H9 (cell line): ENCODE results near the gene TMEM250. TPM values are rescaled to one million over a fixed set of nuclear protein-coding genes. Genes with fewer than 3 reads are reported as not detected.
A peak's percentile ranks its signal among the peaks of the same experiment; 100 is the strongest.
"Not testable (repeated sequence)": the region's sequence is repeated elsewhere in the genome, so short reads cannot be mapped to it uniquely, and the experiment has no call there.

Experiments
- DNase-seq: peaks from one replicate; pipeline ENCODE4 v3.0.0-alpha.2; 2017
- H2AFZ ChIP-seq: one replicate; pipeline ENCODE4 v1.6.1; 2013; ENCODE audit warnings: mild to moderate bottlenecking, low read length, control low read depth, moderate library complexity
- H2AK5ac ChIP-seq: 2 replicates; pipeline ENCODE4 v1.6.1; 2013; ENCODE audit warnings: low read length, control low read depth, mixed read lengths; ENCODE audit not compliant: insufficient read length
- H2BK120ac ChIP-seq: one replicate; pipeline ENCODE4 v1.6.1; 2013; ENCODE audit warnings: low read depth, mild to moderate bottlenecking, low read length, control low read depth, inconsistent platforms; ENCODE audit not compliant: poor library complexity, severe bottlenecking
- H2BK12ac ChIP-seq: 2 replicates; pipeline ENCODE4 v1.6.1; 2013; ENCODE audit warnings: low read length, control low read depth, mixed read lengths, low read depth; ENCODE audit not compliant: insufficient read length
- H2BK15ac ChIP-seq: 2 replicates; pipeline ENCODE4 v1.6.1; 2013; ENCODE audit warnings: low read depth, low read length, control low read depth
- H2BK20ac ChIP-seq: one replicate; pipeline ENCODE4 v1.6.1; 2013; ENCODE audit warnings: low read depth, mild to moderate bottlenecking, low read length, control low read depth, inconsistent platforms; ENCODE audit not compliant: poor library complexity, severe bottlenecking
- H2BK5ac ChIP-seq: 2 replicates; pipeline ENCODE4 v1.6.1; 2013; ENCODE audit warnings: low read length, control low read depth, mixed read lengths; ENCODE audit not compliant: insufficient read length
- H3K14ac ChIP-seq: 2 replicates; pipeline ENCODE4 v1.6.1; 2013; ENCODE audit warnings: low read length, control low read depth; ENCODE audit not compliant: insufficient read depth
- H3K18ac ChIP-seq: 2 replicates; pipeline ENCODE4 v1.6.1; 2013; ENCODE audit warnings: low read depth, mild to moderate bottlenecking, mixed read lengths, low read length, control low read depth; ENCODE audit not compliant: insufficient read length
- H3K23ac ChIP-seq: 2 replicates; pipeline ENCODE4 v1.6.1; 2013; ENCODE audit warnings: low read length, control low read depth, mixed read lengths, low read depth; ENCODE audit not compliant: insufficient read length
- H3K23me2 ChIP-seq: 2 replicates; pipeline ENCODE4 v1.6.1; 2013; ENCODE audit warnings: low read depth, mild to moderate bottlenecking, mixed read lengths, low read length, control low read depth; ENCODE audit not compliant: insufficient read length, poor library complexity, severe bottlenecking
- H3K27ac ChIP-seq: 2 replicates; pipeline ENCODE4 v1.5.1; 2013; ENCODE audit warnings: low read length, control low read depth, mixed read lengths, low read depth; ENCODE audit not compliant: insufficient read length
- H3K27me3 ChIP-seq: 2 replicates; pipeline ENCODE4 v1.6.1; 2013; ENCODE audit warnings: low read length, control low read depth, inconsistent platforms; ENCODE audit not compliant: insufficient read depth
- H3K4ac ChIP-seq: 2 replicates; pipeline ENCODE4 v1.6.1; 2013; ENCODE audit warnings: low read depth, mild to moderate bottlenecking, control low read depth, inconsistent platforms, low read length, moderate library complexity
- H3K4me1 ChIP-seq: 2 replicates; pipeline ENCODE4 v1.6.1; 2013; ENCODE audit warnings: low read length, control low read depth, inconsistent platforms; ENCODE audit not compliant: insufficient read depth
- H3K4me2 ChIP-seq: 2 replicates; pipeline ENCODE4 v1.6.1; 2013; ENCODE audit warnings: low read length, control low read depth, mixed read lengths; ENCODE audit not compliant: insufficient read length, insufficient read depth
- H3K56ac ChIP-seq: 2 replicates; pipeline ENCODE4 v1.6.1; 2013; ENCODE audit warnings: low read depth, mild to moderate bottlenecking, mixed read lengths, low read length, control low read depth; ENCODE audit not compliant: insufficient read length
- H3K79me1 ChIP-seq: 2 replicates; pipeline ENCODE4 v1.6.1; 2013; ENCODE audit warnings: low read depth, mild to moderate bottlenecking, moderate library complexity, low read length, control low read depth, inconsistent platforms; ENCODE audit not compliant: insufficient read depth, poor library complexity, severe bottlenecking
- H3K79me2 ChIP-seq: 2 replicates; pipeline ENCODE4 v1.6.1; 2013; ENCODE audit warnings: low read length, control low read depth, inconsistent platforms; ENCODE audit not compliant: insufficient read depth
- H3K9ac ChIP-seq: 2 replicates; pipeline ENCODE4 v1.6.1; 2013; ENCODE audit warnings: low read length, control low read depth, mixed read lengths; ENCODE audit not compliant: insufficient read length; ENCODE audit errors: extremely low read depth
- H3K9me3 ChIP-seq: one replicate; pipeline ENCODE4 v1.6.1; 2013; ENCODE audit warnings: low read depth, low read length, inconsistent platforms; ENCODE audit not compliant: control insufficient read depth
- H3T11ph ChIP-seq: one replicate; pipeline ENCODE4 v1.6.1; 2013; ENCODE audit warnings: mild to moderate bottlenecking, low read length, control low read depth, inconsistent platforms
- H4K20me1 ChIP-seq: one replicate; pipeline ENCODE4 v1.6.1; 2013; ENCODE audit not compliant: control insufficient read depth, insufficient read length, insufficient read depth
- H4K5ac ChIP-seq: 2 replicates; pipeline ENCODE4 v1.6.1; 2013; ENCODE audit warnings: low read depth, mild to moderate bottlenecking, mixed read lengths, low read length, control low read depth; ENCODE audit not compliant: insufficient read length
- H4K8ac ChIP-seq: replicated peaks from 2 replicates; pipeline ENCODE4 v1.6.1; 2013; ENCODE audit warnings: low read length, control low read depth, mixed read lengths, low read depth; ENCODE audit not compliant: insufficient read length
- H4K91ac ChIP-seq: 2 replicates; pipeline ENCODE4 v1.6.1; 2013; ENCODE audit warnings: low read depth, mild to moderate bottlenecking, moderate library complexity, mixed read lengths, low read length, control low read depth; ENCODE audit not compliant: insufficient read length
- H3K27ac Mint-ChIP-seq, 3 experiments: 2 replicates in 2 of 3; 3 replicates in 1 of 3; pipeline ENCODE4 v1.8.0; 2020 to 2021; ENCODE audit warnings: mixed read lengths in 3 of 3, mild to moderate bottlenecking in 1 of 3, moderate library complexity in 1 of 3
- H3K27me3 Mint-ChIP-seq: 2 replicates; pipeline ENCODE4 v1.8.0; 2021; ENCODE audit warnings: low read depth, mild to moderate bottlenecking, moderate library complexity, mixed read lengths
- H3K36me3 Mint-ChIP-seq, 3 experiments: 2 replicates in 2 of 3; 3 replicates in 1 of 3; pipeline ENCODE4 v1.8.0; 2020 to 2021; ENCODE audit warnings: low read depth in 3 of 3, mixed read lengths in 3 of 3; ENCODE audit not compliant: insufficient read depth in 1 of 3
- H3K4me1 Mint-ChIP-seq, 2 experiments: 2 replicates each; pipeline ENCODE4 v1.8.0; 2020; ENCODE audit warnings: mixed read lengths in 2 of 2
- H3K4me3 Mint-ChIP-seq, 2 experiments: 2 replicates in 1 of 2; 3 replicates in 1 of 2; pipeline ENCODE4 v1.8.0; 2020 to 2021; ENCODE audit warnings: mild to moderate bottlenecking in 2 of 2, mixed read lengths in 2 of 2, moderate library complexity in 1 of 2
- H3K9me3 Mint-ChIP-seq, 2 experiments: 2 replicates in 1 of 2; 3 replicates in 1 of 2; pipeline ENCODE4 v1.8.0; 2020; ENCODE audit warnings: mild to moderate bottlenecking in 2 of 2, mixed read lengths in 2 of 2, moderate library complexity in 1 of 2
- CTCF ChIP-seq: fragments of 200-600 bp; sonication (generic); conservative IDR thresholded peaks from 3 replicates; pipeline ENCODE4 v1.8.0; 2021; ENCODE audit warnings: antibody characterized with exemption, mild to moderate bottlenecking
- WGBS: extraction: QIAGEN DNeasy Blood & Tissue Kit; methylation state at CpG from one replicate; pipeline ENCODE4 v1.1.7; 2013; ENCODE audit warnings: missing lambda C conversion rate, low lambda C conversion rate, mixed read lengths; ENCODE audit not compliant: insufficient read length; ENCODE audit errors: extremely low coverage; 5-methylcytosine and 5-hydroxymethylcytosine counted together
- total RNA-seq: library from RNA; stranded (reverse); gene quantifications from 2 replicates; pipeline ENCODE4 v1.2.1, GENCODE V29; 2021

The TMEM250 gene
- total RNA-seq, 1 experiment from 2014 or later: 48.1 TPM

GRCh38 chr9:136103651-136104487 is 14.8 kb downstream of the TMEM250 start:
- no peaks in the 10 kb centered on the region for H3K23me2 ChIP-seq
- no peaks in the 10 kb centered on the region for H3K79me1 ChIP-seq
- H3K27me3 ChIP-seq: no peaks in the 10 kb centered on the region
- no peak overlapping the region for H3K14ac ChIP-seq
- peaks cover 6% of the 10 kb centered on the region; the same call in 1 of the 2 replicates for H3K4me1 ChIP-seq
- no peaks in the 10 kb centered on the region for H4K20me1 ChIP-seq
- H3K27ac ChIP-seq: no peak overlapping the region
- DNase-seq: peak; percentile 56
- H3T11ph ChIP-seq: no peak overlapping the region
- H2BK12ac ChIP-seq: no peak overlapping the region
- no peak overlapping the region for H3K56ac ChIP-seq
- no peak overlapping the region for H2AFZ ChIP-seq
- TF ChIP-seq CTCF: no peak
- no peak overlapping the region for H4K91ac ChIP-seq
- no peak overlapping the region for H3K4ac ChIP-seq
- no peak overlapping the region for H2BK120ac ChIP-seq
- no peak overlapping the region for H2BK15ac ChIP-seq
- no CpG with 5 or more reads among the region's 34 CpGs for WGBS
- no peak overlapping the region for H2BK20ac ChIP-seq
- no peak overlapping the region for H3K23ac ChIP-seq
- H3K4me2 ChIP-seq: peak overlapping the region; percentile 15
- H3K27ac Mint-ChIP-seq: peak overlapping the region in 2 of 3 experiments; percentile 63 to 85; a peak in 2 of 7 replicates
- H3K18ac ChIP-seq: no peak overlapping the region
- peaks cover 51 to 61% of the 10 kb centered on the region in 2 experiments for H3K4me1 Mint-ChIP-seq
- peaks cover 4% of the 10 kb centered on the region for H3K27me3 Mint-ChIP-seq
- no peak overlapping the region for H2BK5ac ChIP-seq
- H3K9me3 ChIP-seq: no peaks in the 10 kb centered on the region
- no peak overlapping the region for H4K8ac ChIP-seq
- no peaks in the 10 kb centered on the region for H3K9me3 Mint-ChIP-seq
- no peak overlapping the region for H3K9ac ChIP-seq
- H3K4me3 Mint-ChIP-seq: peak overlapping the region in 1 of 2 experiments; percentile 64; a peak in 2 of 5 replicates
- no peaks in the 10 kb centered on the region; a peak in 1 of 7 replicates for H3K36me3 Mint-ChIP-seq
- no peak overlapping the region for H2AK5ac ChIP-seq
- no peak overlapping the region for H4K5ac ChIP-seq
- no peaks in the 10 kb centered on the region for H3K79me2 ChIP-seq

- not testable (repeated sequence) for H4K8ac ChIP-seq, H3K27ac Mint-ChIP-seq, H3K4me3 Mint-ChIP-seq, H2BK20ac ChIP-seq, H3K79me2 ChIP-seq, H3K79me1 ChIP-seq, H3K4me1 ChIP-seq, H3K18ac ChIP-seq, H3K27me3 ChIP-seq, H2BK15ac ChIP-seq, H3K56ac ChIP-seq, H2BK120ac ChIP-seq, H2BK12ac ChIP-seq, H3K9me3 ChIP-seq, H3K4ac ChIP-seq, H2BK5ac ChIP-seq, H2AK5ac ChIP-seq, DNase-seq, H3K9me3 Mint-ChIP-seq, H3K14ac ChIP-seq, H3K9ac ChIP-seq, H4K91ac ChIP-seq, H4K20me1 ChIP-seq, H4K5ac ChIP-seq, H2AFZ ChIP-seq, H3T11ph ChIP-seq, H3K27ac ChIP-seq, H3K23ac ChIP-seq, H3K4me2 ChIP-seq, H3K23me2 ChIP-seq, H3K36me3 Mint-ChIP-seq
- no CpG with 5 or more reads among the region's 27 CpGs for WGBS
- Mint-ChIP-seq H3K4me1 (peaks cover 39 to 48% of the 10 kb centered on the region in 2 experiments), H3K27me3 (peaks cover 22% of the 10 kb centered on the region)
These were observed 17.0 kb downstream of the TMEM250 start for GRCh38 chr9:136101615-136102074.
